ENCODE data around the gene BSN. TPM values are rescaled to one million over a fixed set of nuclear protein-coding genes. Genes with fewer than 3 reads are reported as not detected.

The BSN gene
- total RNA-seq, 2 donors from 2014 or later: 0.13 to 0.22 TPM

DNA sequence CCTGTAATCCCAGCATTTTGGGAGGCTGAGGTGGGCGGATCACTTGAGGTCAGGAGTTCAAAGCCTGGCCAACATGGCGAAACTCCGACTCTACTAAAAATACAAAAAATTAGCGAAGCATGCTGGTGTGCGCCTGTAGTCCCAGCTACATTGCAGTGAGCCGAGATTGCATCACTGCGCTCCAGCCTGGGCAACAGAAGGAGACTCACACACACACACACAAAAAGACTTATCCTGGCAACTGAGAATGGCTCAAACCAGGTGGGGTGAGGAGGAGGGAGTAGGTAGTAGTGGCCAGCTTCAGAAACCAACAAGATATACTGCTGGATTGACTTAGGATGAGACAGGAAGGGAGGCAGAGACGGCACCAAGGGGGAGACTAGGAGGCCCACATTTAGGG, 66.5 kb downstream of the BSN start:
- no peaks in the 10 kb centered on the region for H3K4me1 Mint-ChIP-seq
- H3K9me3 Mint-ChIP-seq: no peaks in the 10 kb centered on the region
- no peak for ATAC-seq (replicated peaks)
- H3K27me3 Mint-ChIP-seq: peaks cover 5% of the 10 kb centered on the region
- no peak overlapping the region for H3K4me3 Mint-ChIP-seq
- H3K36me3 Mint-ChIP-seq (ENCODE audit: low read depth): no peaks in the 10 kb centered on the region
- H3K27ac Mint-ChIP-seq: no peak overlapping the region

DNA sequence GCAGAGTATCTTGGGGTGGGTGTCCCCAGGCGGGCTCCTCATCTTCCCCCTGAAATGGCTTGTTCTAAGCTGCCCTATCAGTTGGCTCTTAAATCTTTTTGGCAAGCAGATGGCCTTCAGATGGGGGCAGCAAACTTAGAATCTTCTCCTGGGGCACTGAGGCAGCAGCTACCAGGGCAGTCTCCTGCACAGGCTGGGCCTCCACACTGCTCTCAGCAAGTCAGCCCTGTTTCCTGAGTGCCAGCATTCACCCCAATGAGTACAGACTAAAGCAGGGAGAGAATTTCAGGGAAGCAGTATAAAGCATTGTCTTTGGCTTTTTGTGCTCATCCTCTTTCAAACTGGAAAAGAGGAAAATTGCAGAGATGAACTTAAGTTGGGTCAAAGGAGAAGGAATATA, 68.8 kb downstream of the BSN start:
- Mint-ChIP-seq H3K27ac (no peak overlapping the region), H3K27me3 (peaks cover 9% of the 10 kb centered on the region), H3K4me3 (no peak overlapping the region), H3K36me3 (ENCODE audit: low read depth) (no peaks in the 10 kb centered on the region), H3K4me1 (no peaks in the 10 kb centered on the region), H3K9me3 (no peaks in the 10 kb centered on the region)
- no peak for ATAC-seq (replicated peaks)

DNA sequence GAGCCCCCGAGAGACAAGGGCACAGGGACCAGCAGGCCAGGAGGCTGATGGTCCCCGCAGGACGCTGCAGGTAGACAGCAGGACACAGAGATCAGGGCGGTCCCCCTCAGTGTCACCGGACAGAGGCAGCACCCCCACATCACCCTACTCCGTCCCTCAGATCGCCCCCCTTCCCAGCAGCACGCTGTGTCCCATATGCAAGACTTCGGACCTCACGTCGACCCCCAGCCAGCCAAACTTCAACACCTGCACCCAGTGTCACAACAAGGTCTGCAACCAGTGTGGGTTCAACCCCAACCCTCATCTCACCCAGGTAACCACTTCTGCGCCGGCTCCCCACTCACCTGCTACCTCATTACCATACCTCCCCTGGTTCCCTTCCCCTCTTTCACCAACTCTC, 70.8 kb downstream of the BSN start:
- no peaks in the 10 kb centered on the region for H3K4me1 Mint-ChIP-seq
- H3K9me3 Mint-ChIP-seq: no peaks in the 10 kb centered on the region
- H3K27ac Mint-ChIP-seq: no peak overlapping the region
- H3K27me3 Mint-ChIP-seq: peaks cover 7% of the 10 kb centered on the region
- no peaks in the 10 kb centered on the region for H3K36me3 Mint-ChIP-seq (ENCODE audit: low read depth)
- no peak overlapping the region for H3K4me3 Mint-ChIP-seq
- ATAC-seq (replicated peaks): no peak

- H3K4me1 Mint-ChIP-seq: no peaks in the 10 kb centered on the region
- H3K36me3 Mint-ChIP-seq (ENCODE audit: low read depth): no peaks in the 10 kb centered on the region
- ATAC-seq (replicated peaks): peak; percentile 40
- no peaks in the 10 kb centered on the region for H3K9me3 Mint-ChIP-seq
- H3K4me3 Mint-ChIP-seq: no peak overlapping the region
- H3K27me3 Mint-ChIP-seq: peaks cover 10% of the 10 kb centered on the region
- no peak overlapping the region for H3K27ac Mint-ChIP-seq
These were observed 71.9 kb downstream of the BSN start for GRCh38 chr3:49626101-49626581.

- H3K27me3 Mint-ChIP-seq: peaks cover 15% of the 10 kb centered on the region
- no peaks in the 10 kb centered on the region for H3K36me3 Mint-ChIP-seq (ENCODE audit: low read depth)
- no peaks in the 10 kb centered on the region for H3K9me3 Mint-ChIP-seq
- no peak overlapping the region for H3K4me3 Mint-ChIP-seq
- ATAC-seq (replicated peaks): no peak
- H3K27ac Mint-ChIP-seq: no peak overlapping the region
- H3K4me1 Mint-ChIP-seq: no peaks in the 10 kb centered on the region
These were observed 72.5 kb downstream of the BSN start for GRCh38 chr3:49626796-49627195.

DNA sequence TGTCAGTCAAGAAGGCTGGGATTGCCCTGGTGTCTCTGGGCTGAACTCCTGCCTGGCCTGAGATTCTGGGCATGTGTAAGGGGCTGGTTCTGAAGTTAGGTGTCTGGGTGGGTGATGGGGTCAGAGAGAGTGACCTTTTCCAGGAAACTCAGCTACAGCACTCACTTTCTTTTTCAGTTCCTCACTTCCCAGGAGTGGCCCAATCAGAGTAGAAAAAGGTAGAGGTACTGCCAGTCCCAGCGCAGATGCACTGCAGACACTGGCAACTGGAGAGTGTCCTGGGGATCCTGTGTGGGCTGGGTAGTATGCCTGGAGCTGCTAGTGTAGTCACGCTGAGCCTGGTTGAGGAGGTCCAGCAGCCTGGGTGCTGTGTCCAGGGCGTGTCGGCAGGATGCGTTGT, 73.4 kb downstream of the BSN start:
- Mint-ChIP-seq H3K36me3 (ENCODE audit: low read depth) (no peaks in the 10 kb centered on the region), H3K9me3 (no peaks in the 10 kb centered on the region), H3K4me3 (no peak overlapping the region), H3K27me3 (peaks cover 15% of the 10 kb centered on the region), H3K4me1 (no peaks in the 10 kb centered on the region), H3K27ac (no peak overlapping the region)
- ATAC-seq (replicated peaks): no peak

GRCh38 chr3:49628249-49628648, 74.0 kb downstream of the BSN start:
- H3K27ac Mint-ChIP-seq: no peak overlapping the region
- H3K36me3 Mint-ChIP-seq (ENCODE audit: low read depth): no peaks in the 10 kb centered on the region
- peaks cover 15% of the 10 kb centered on the region for H3K27me3 Mint-ChIP-seq
- ATAC-seq (replicated peaks): no peak
- no peaks in the 10 kb centered on the region for H3K4me1 Mint-ChIP-seq
- no peaks in the 10 kb centered on the region for H3K9me3 Mint-ChIP-seq
- no peak overlapping the region for H3K4me3 Mint-ChIP-seq

DNA sequence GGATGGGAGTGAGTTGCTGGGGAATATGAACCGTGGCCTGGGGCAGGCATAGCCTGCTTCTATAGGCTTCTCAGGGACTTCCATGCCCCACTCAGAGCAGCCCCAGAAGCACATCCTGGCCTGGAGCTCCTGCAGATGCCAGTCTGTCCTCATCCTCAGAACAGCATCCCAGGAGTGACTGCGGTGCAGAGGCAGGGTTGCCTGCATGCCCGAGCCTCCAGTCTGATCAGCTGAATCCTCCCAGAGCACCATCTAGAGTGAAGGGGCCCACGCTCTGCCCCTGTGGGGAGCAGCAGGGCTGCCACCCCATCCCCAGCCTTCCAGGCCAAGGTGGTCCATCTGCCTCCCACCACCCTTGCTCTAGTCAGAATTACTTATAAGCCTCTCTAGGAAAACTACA, 75.2 kb downstream of the BSN start:
- Mint-ChIP-seq H3K27ac (no peak overlapping the region), H3K36me3 (ENCODE audit: low read depth) (no peaks in the 10 kb centered on the region), H3K9me3 (no peaks in the 10 kb centered on the region), H3K27me3 (peaks cover 15% of the 10 kb centered on the region), H3K4me3 (no peak overlapping the region), H3K4me1 (no peaks in the 10 kb centered on the region)
- ATAC-seq (replicated peaks): no peak

DNA sequence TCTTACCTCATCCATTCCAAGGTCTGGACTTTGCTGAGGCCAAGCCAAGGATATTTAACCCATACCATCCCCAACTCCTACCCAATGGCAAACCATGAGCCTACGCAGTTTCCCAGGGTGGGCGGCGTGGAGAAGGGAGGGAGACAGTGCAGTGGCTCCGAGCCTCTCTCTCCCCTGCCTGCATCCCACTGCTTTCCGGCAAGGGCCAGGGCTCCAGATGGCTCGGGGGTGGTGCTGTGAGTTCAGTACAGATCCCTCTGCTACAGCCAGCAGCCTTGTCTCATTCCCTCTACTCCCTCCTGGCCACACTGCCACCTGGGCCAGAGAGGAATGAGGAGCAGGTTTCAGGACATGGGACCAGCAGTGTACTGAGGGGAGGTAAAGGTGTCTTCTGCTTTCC, 75.6 kb downstream of the BSN start:
- H3K27ac Mint-ChIP-seq: no peak overlapping the region
- ATAC-seq (replicated peaks): no peak
- peaks cover 15% of the 10 kb centered on the region for H3K27me3 Mint-ChIP-seq
- no peak overlapping the region for H3K4me3 Mint-ChIP-seq
- no peaks in the 10 kb centered on the region for H3K36me3 Mint-ChIP-seq (ENCODE audit: low read depth)
- H3K9me3 Mint-ChIP-seq: no peaks in the 10 kb centered on the region
- no peaks in the 10 kb centered on the region for H3K4me1 Mint-ChIP-seq

DNA sequence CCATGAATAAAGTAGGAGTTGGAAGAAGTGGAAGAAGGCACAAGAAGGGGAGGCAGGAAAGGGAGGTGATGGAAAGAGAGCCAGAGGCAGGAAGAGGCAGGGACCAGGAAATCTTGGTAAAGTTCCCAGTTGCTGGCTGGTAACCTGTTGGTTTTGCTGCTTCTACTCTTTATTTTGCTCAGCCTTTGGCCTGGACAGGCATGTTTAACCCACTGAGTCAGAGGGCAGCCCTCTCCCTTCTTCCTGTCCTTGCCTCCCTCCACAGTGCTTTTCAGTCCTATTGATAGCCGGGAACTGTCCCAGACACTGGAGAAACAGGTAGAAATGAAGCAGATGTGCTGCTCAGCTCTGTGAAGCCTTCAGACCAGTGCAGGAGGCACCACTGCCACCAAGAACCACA, 76.5 kb downstream of the BSN start:
- H3K36me3 Mint-ChIP-seq (ENCODE audit: low read depth): no peaks in the 10 kb centered on the region
- no peaks in the 10 kb centered on the region for H3K9me3 Mint-ChIP-seq
- H3K4me3 Mint-ChIP-seq: no peak overlapping the region
- ATAC-seq (replicated peaks): no peak
- no peak overlapping the region for H3K27ac Mint-ChIP-seq
- H3K4me1 Mint-ChIP-seq: no peaks in the 10 kb centered on the region
- H3K27me3 Mint-ChIP-seq: peaks cover 15% of the 10 kb centered on the region

- Mint-ChIP-seq H3K4me3 (no peak overlapping the region), H3K4me1 (no peaks in the 10 kb centered on the region), H3K9me3 (no peaks in the 10 kb centered on the region), H3K36me3 (ENCODE audit: low read depth) (no peaks in the 10 kb centered on the region), H3K27ac (no peak overlapping the region), H3K27me3 (peaks cover 8% of the 10 kb centered on the region)
- no peak for ATAC-seq (replicated peaks)
These were observed 80.5 kb downstream of the BSN start for GRCh38 chr3:49634736-49635135.

DNA sequence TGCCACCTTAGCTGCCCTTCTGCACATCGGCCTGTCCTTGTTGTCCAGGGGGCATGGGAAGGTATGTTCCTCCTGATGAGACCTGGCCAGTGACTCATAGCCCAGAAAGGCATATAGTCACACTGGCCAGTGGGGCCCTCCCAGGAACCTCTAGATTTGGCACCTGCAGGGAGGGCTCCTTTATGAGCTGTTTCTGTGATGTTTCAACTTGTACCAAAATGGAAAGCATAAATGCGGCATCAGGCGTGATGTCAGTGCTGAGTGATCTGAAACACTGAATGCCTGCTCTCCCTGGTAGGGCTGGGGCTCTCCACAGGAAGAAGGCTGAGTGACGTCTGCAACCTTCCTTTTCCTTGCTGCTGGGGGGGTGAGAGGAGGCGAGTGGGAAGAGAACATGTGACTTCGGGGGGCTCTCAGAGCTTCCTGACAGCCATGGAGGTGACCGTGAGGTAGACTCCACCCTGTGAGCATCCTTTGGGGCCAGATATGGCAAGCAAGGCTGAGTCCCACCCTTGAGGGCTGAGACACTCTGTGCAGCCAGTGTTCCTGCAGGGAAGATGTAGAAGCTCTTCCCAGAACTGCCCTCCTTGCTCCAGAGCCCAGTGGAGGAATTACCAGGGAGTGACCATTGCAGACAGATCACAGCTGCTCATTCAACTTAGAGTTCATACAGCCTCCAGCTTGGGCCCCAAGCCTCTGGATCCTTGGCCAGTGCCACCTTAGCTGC, 82.8 kb downstream of the BSN start:
- H3K36me3 Mint-ChIP-seq (ENCODE audit: low read depth): no peaks in the 10 kb centered on the region
- ATAC-seq (replicated peaks): peak; percentile 82
- no peaks in the 10 kb centered on the region for H3K4me1 Mint-ChIP-seq
- no peak overlapping the region for H3K27ac Mint-ChIP-seq
- no peaks in the 10 kb centered on the region for H3K27me3 Mint-ChIP-seq
- H3K4me3 Mint-ChIP-seq: no peak overlapping the region
- no peaks in the 10 kb centered on the region for H3K9me3 Mint-ChIP-seq

GRCh38 chr3:49638445-49638844, 84.2 kb downstream of the BSN start:
- no peak for ATAC-seq (replicated peaks)
- Mint-ChIP-seq H3K4me1 (no peaks in the 10 kb centered on the region), H3K27ac (no peak overlapping the region), H3K36me3 (ENCODE audit: low read depth) (no peaks in the 10 kb centered on the region), H3K9me3 (no peaks in the 10 kb centered on the region), H3K4me3 (no peak overlapping the region), H3K27me3 (no peaks in the 10 kb centered on the region)

- Mint-ChIP-seq H3K4me3 (no peak overlapping the region), H3K36me3 (ENCODE audit: low read depth) (no peaks in the 10 kb centered on the region), H3K27me3 (no peaks in the 10 kb centered on the region), H3K4me1 (no peaks in the 10 kb centered on the region), H3K9me3 (no peaks in the 10 kb centered on the region), H3K27ac (no peak overlapping the region)
- ATAC-seq (replicated peaks): no peak
These were observed 85.3 kb downstream of the BSN start for GRCh38 chr3:49639551-49639950.

- no peaks in the 10 kb centered on the region for H3K27me3 Mint-ChIP-seq
- H3K4me3 Mint-ChIP-seq: no peak overlapping the region
- H3K9me3 Mint-ChIP-seq: no peaks in the 10 kb centered on the region
- no peaks in the 10 kb centered on the region for H3K4me1 Mint-ChIP-seq
- no peak for ATAC-seq (replicated peaks)
- H3K36me3 Mint-ChIP-seq (ENCODE audit: low read depth): no peaks in the 10 kb centered on the region
- no peak overlapping the region for H3K27ac Mint-ChIP-seq
These were observed 87.0 kb downstream of the BSN start for GRCh38 chr3:49641292-49641691.
